AG10803 (cell line): ENCODE data around the gene CD6.

Source experiments
- DNase-seq: peaks from one replicate; pipeline ENCODE4 v3.0.0; 2010; ENCODE audit warnings: low read depth
- H3K4me3 ChIP-seq: 2 replicates; pipeline ENCODE4 v1.5.1; 2011; ENCODE audit warnings: mild to moderate bottlenecking, low read length, control low read depth
- TF ChIP-seq, protein P1 (sequence below): conservative IDR thresholded peaks from 2 replicates; pipeline ENCODE4 v1.5.1; 2011; ENCODE audit warnings: mild to moderate bottlenecking, low read length, control low read depth, inconsistent platforms

Gene CD6

DNA sequence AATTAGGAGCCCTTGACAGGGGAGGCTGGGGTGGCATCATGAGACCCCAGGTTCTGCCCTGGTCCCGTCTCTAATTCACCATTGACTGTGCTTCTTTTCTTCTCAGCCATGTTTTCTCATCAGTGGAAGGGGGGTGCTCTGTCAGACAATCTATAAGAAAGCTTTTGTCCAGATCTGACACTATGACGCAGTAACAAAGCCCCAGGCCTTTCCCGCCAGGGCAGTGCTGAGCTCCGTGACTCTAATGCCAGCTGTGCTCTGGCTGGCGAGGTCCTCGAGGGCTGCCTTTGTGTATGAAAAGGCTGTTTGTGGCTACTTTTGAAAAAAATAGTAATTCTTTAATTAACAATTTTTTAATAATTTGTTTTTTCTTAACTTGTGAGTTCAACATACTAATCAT, 3.2 kb downstream of the CD6 start:
- DNase-seq: no peak
- TF ChIP-seq, protein P1, sequence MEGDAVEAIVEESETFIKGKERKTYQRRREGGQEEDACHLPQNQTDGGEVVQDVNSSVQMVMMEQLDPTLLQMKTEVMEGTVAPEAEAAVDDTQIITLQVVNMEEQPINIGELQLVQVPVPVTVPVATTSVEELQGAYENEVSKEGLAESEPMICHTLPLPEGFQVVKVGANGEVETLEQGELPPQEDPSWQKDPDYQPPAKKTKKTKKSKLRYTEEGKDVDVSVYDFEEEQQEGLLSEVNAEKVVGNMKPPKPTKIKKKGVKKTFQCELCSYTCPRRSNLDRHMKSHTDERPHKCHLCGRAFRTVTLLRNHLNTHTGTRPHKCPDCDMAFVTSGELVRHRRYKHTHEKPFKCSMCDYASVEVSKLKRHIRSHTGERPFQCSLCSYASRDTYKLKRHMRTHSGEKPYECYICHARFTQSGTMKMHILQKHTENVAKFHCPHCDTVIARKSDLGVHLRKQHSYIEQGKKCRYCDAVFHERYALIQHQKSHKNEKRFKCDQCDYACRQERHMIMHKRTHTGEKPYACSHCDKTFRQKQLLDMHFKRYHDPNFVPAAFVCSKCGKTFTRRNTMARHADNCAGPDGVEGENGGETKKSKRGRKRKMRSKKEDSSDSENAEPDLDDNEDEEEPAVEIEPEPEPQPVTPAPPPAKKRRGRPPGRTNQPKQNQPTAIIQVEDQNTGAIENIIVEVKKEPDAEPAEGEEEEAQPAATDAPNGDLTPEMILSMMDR: no peak
- H3K4me3 ChIP-seq: no peak overlapping the region

DNA sequence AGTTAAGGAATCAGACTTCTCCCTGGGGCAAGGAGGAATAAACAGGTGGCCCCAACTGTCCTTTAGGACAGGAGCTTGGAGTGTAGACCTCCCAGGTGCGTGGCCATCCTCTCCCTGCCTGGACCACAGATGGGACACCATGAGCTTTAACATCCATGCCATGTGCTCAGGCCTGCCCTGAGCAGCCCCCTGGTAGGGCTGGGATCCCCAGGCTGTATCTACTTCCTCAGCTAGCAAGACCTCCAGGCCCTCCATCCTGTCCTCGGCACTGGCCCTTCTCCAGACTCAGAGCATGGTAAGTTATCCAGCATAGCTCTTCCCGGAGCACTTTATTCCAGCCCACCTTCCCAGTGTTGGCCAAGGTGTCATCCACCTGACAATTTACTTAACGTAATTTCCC, 5.7 kb downstream of the CD6 start:
- no peak overlapping the region for H3K4me3 ChIP-seq
- TF ChIP-seq, protein P1: no peak
- DNase-seq: no peak

- TF ChIP-seq, protein P1: no peak
- DNase-seq: no peak
- H3K4me3 ChIP-seq: no peak overlapping the region
Measured at GRCh38 chr11:60977836-60978235, 6.4 kb downstream of the CD6 start.

DNA sequence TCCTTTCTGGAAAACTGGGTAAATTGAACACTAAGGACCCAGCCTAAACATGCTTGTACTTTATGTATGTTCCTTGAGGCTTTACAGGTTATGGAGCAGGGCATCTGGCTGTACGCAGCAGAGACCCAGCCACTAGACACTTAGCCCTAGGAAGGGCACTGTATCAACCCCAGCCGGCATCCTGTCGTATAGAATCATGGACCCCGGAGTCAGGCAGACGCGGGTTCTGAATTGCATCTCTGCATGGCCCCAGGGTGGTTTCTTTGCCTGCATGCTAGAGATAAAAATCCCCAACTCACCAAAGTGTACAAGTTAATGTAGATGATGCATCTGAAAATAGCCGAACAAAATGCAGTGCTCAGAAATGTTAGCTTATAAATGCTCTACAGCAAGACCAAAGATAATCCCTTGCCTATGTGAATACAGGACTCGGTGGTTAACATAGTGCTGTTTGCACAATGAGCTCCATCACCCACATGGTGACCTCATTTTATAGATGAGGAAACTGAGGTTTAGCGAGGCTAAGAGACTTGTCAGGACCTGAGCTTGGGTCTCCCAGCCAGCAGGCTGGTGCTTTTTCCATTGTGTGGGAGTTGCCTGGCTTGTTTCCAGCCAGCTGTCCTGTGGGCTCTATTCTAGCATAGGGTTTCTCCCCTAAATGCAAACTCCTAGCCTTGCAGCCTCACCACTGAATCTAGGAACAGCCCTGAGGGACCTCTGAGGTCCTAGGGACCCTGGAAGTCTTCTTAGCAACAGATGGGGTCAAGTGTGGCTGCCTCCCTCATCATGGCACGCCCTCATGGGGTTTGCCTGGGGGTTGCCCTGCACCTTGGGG, 7.3 kb downstream of the CD6 start:
- TF ChIP-seq, protein P1: no peak
- H3K4me3 ChIP-seq: no peak overlapping the region
- no peak for DNase-seq

DNA sequence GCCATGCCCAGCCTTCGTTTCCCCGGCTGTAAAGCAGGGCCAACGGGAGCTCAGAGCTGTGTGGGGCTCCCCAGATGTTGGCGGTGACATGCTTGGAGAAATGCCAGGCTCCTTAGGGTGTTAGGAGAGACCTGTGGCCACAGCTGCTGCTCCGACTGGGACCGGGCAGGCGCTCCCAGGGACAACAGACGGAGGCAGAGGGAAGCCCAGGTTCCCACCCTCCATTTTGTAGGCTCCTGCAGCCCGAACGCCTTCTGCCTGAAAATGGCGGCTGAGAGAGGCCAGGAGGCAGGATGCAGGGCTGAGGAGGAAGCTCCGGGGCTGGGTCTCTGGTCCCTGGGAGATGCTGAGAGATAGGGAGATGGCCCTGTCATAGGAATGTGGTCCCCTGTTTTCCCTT, 10.0 kb downstream of the CD6 start:
- DNase-seq: no peak
- TF ChIP-seq, protein P1: no peak
- no peak overlapping the region for H3K4me3 ChIP-seq

DNA sequence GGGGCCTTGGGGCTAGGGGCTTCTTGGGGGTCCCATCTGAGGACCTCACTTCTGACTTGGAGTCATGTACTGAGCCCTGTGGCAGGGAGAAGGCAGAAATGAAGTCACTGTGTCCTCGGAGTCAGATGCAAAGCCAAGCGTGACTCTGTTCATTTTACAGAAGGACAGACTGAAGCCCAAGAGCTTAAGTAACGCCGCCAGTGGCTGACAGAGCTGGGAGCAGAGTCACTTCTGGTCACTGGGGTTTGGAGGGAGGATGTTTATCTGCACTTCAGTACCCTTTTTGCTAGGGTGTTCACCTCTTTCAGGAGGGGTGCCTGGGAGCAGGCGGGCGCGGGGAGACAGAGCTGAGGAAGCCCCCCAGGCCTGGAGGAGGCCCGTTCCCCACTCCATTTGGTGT, 10.7 kb downstream of the CD6 start:
- no peak overlapping the region for H3K4me3 ChIP-seq
- no peak for DNase-seq
- TF ChIP-seq, protein P1: no peak

GRCh38 chr11:60984149-60984548, 12.7 kb downstream of the CD6 start:
- H3K4me3 ChIP-seq: no peak overlapping the region
- no peak for DNase-seq
- TF ChIP-seq, protein P1: no peak
